Peyer's patch (tissue), 4 donors: Measurements from ENCODE around the gene BANK1. TPM values are rescaled to one million over a fixed set of nuclear protein-coding genes. Genes with fewer than 3 reads are reported as not detected.
"Not testable (repeated sequence)": the region's sequence is repeated elsewhere in the genome, so short reads cannot be mapped to it uniquely, and the experiment has no call there.

ENCODE experiments used
- DNase-seq, 3 donors: peaks; one replicate each; pipeline ENCODE4 v3.0.0-alpha.2; 2017 to 2019
- H3K27ac ChIP-seq, 4 donors: fragments of 200-600 bp; sonication (generic); one replicate each; pipeline ENCODE4 v1.5.1; 2016 to 2019
- H3K27me3 ChIP-seq, 2 donors: fragments of 200-600 bp; sonication (generic); one replicate each; pipeline ENCODE4 v1.5.1; 2019
- H3K36me3 ChIP-seq, 3 donors: fragments of 200-600 bp; sonication (generic); one replicate each; pipeline ENCODE4 v1.5.1; 2016 to 2019
- H3K4me1 ChIP-seq, 4 donors: fragments of 200-600 bp; sonication (generic); one replicate each; pipeline ENCODE4 v1.5.1; 2016 to 2019
- H3K4me3 ChIP-seq, 4 donors: fragments of 200-600 bp; sonication (generic); 1 replicate in 3 of 4; 2 replicates in 1 of 4; pipeline ENCODE4 v1.5.1; 2016 to 2019; ENCODE audit warnings: mild to moderate bottlenecking in 1 of 4
- H3K9me3 ChIP-seq, 4 donors: fragments of 200-600 bp; sonication (generic); one replicate each; pipeline ENCODE4 v1.5.1; 2016 to 2019; ENCODE audit warnings: mild to moderate bottlenecking in 1 of 4
- CTCF ChIP-seq, 6 experiments: fragments of 450-650 bp in 4 of 6; fragments of 200-600 bp in 2 of 6; sonication (generic) in 1 of 6; IDR thresholded peaks; one replicate each; pipeline ENCODE4 v1.5.1; 2017 to 2019; ENCODE audit warnings: antibody characterized with exemption in 6 of 6, mild to moderate bottlenecking in 3 of 6, moderate library complexity in 1 of 6
- POLR2A ChIP-seq, 2 donors: fragments of 450-650 bp; IDR thresholded peaks; one replicate each; pipeline ENCODE4 v1.5.1; 2017; ENCODE audit warnings: antibody characterized with exemption in 2 of 2, mild to moderate bottlenecking in 2 of 2, moderate library complexity in 2 of 2
- total RNA-seq, 4 donors: library from RNA; depleted of rRNA; stranded (reverse); fragments of >200 nt; gene quantifications; one replicate each; pipeline ENCODE4 v1.1.0, GENCODE V29; 2016

Gene BANK1
- total RNA-seq, 4 donors from 2014 or later, result 0.53 to 351 (median 7.9) TPM

- no peaks in the 10 kb centered on the region for H3K36me3 ChIP-seq
- no peaks in the 10 kb centered on the region for H3K27me3 ChIP-seq
- DNase-seq, result no peak
- no peaks in the 10 kb centered on the region for H3K4me1 ChIP-seq
- TF ChIP-seq POLR2A (IDR thresholded peaks at IDR 0.05) (no peak), CTCF (IDR thresholded peaks at IDR 0.05) (no peak)
- H3K9me3 ChIP-seq, result no peaks in the 10 kb centered on the region
- no peak overlapping the region for H3K27ac ChIP-seq
- H3K4me3 ChIP-seq, result no peak overlapping the region
These were observed 81.6 kb downstream of the BANK1 start for GRCh38 chr4:101871962-101872676.

GRCh38 chr4:101885574-101885973 is 95.0 kb downstream of the BANK1 start:
- no peaks in the 10 kb centered on the region for H3K36me3 ChIP-seq

DNA sequence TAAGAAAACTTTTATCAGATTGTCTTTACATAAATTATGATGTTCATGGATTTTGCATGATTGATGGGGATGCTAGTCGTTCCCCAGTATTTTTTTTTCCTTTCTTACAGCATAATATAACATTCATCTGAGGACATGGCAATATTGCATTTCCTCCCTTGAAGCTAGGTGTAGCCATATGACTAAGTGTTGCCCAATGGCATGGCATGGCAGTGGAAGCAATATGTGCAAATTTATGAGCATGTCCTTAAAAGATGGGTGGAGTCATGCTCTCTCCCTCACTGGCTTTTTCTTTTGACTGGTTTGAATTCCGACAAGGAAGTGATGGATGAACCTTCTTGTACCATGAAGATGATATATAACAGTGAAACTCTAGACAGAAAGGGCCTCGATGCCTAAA is 96.3 kb downstream of the BANK1 start:
- TF ChIP-seq CTCF (IDR thresholded peaks at IDR 0.05) (no peak), POLR2A (IDR thresholded peaks at IDR 0.05) (no peak)

More at GRCh38 chr4:101885574-101885973, 95.0 kb downstream of the BANK1 start:
- no peak for TF ChIP-seq CTCF (IDR thresholded peaks at IDR 0.05)
- no peak for TF ChIP-seq POLR2A (IDR thresholded peaks at IDR 0.05)
- DNase-seq, result no peak
- Histone ChIP-seq H3K27me3 (no peaks in the 10 kb centered on the region), H3K4me3 (no peak overlapping the region), H3K4me1 (no peaks in the 10 kb centered on the region), H3K27ac (no peak overlapping the region), H3K9me3 (no peaks in the 10 kb centered on the region)

DNA sequence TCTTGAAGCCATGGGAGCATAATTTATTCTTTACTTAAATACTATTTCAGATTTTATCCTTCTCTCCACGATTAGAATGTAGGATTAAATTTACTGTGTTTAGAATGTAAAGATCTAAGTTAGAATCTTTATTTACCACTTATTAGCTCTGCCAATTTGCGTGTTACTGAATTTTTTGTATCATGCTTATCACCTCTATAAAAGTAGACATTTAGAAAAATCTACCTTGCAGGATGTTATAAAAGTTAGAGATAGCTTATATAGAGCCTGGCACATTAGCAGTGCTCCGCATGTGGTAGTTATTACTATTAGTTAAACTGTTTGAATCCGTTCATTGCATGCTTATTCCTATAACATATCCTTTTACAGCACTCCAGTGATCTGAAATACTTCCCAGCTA is 97.9 kb downstream of the BANK1 start:
- H3K9me3 ChIP-seq, result no peaks in the 10 kb centered on the region
- no peaks in the 10 kb centered on the region for H3K27me3 ChIP-seq
- H3K4me3 ChIP-seq, result no peak overlapping the region
- H3K36me3 ChIP-seq, result no peaks in the 10 kb centered on the region
- H3K27ac ChIP-seq, result no peak overlapping the region
- DNase-seq, result no peak
- TF ChIP-seq CTCF (IDR thresholded peaks at IDR 0.05), result no peak
- H3K4me1 ChIP-seq, result no peaks in the 10 kb centered on the region

More for the DNA sequence above, 96.3 kb downstream of the BANK1 start:
- H3K27me3 ChIP-seq, result no peaks in the 10 kb centered on the region
- H3K4me3 ChIP-seq, result no peak overlapping the region
- no peaks in the 10 kb centered on the region for H3K9me3 ChIP-seq
- no peak overlapping the region for H3K27ac ChIP-seq
- H3K4me1 ChIP-seq, result no peaks in the 10 kb centered on the region
- DNase-seq, result no peak
- H3K36me3 ChIP-seq, result no peaks in the 10 kb centered on the region

DNA sequence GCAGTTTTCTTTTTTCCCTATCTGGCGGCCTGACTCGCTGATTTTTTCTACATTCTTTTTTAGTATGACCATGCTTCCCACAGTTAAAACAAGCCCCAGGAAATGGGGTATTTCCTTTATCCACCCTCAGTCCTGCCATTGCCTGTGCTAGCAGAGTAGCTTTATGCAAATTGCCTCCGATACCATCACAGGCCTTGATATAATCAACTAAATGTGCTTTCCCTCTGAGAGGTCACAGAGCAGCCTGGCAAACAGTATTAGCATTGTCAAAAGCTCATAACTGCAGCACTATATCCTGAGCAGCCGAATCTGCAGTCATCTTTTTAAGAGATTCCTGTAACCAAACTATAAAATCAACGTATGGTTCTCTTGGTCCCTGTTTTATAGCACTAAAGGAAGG is 115.0 kb downstream of the BANK1 start:
- H3K27me3 ChIP-seq, H3K36me3 ChIP-seq, H3K9me3 ChIP-seq, DNase-seq, H3K4me1 ChIP-seq, H3K4me3 ChIP-seq, H3K27ac ChIP-seq: not testable (repeated sequence)

DNA sequence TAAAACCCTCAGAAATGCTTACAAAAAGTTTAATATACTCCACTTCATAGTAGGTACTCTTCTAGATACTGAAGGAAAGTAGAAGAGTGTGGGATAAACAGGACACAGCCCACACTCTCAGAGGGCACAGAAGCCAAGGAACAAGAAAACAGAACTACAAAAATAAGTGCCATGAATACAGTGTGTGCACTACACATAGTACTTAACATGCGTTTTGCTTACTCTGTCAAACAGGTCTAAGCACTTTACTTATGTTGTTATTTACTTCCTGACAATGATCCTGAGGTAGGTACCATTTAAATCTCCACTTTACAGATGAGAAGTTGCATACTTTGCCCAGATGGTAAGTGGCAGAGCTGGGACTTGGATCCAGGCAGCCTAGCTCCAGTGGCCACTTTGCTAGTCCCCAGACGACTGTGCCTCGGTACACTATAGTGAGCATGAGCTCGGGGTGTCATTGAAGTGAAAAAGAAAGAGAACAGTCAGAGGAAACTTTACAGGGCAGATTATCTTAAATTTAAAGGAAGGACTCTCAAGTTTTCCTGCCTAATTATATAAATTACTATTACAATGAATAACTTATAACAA is 120.3 kb downstream of the BANK1 start:
- DNase-seq, result no peak
- Histone ChIP-seq H3K27ac (no peak overlapping the region), H3K4me3 (no peak overlapping the region), H3K27me3 (no peaks in the 10 kb centered on the region), H3K4me1 (no peaks in the 10 kb centered on the region), H3K36me3 (no peaks in the 10 kb centered on the region), H3K9me3 (no peaks in the 10 kb centered on the region)
- TF ChIP-seq CTCF (IDR thresholded peaks at IDR 0.05) (no peak), POLR2A (IDR thresholded peaks at IDR 0.05) (no peak)
